Stimulated activated CD8-positive, alpha-beta memory T cell treated with anti-CD3 and anti-CD28 coated beads, Interleukin-2, amount 100 ng/mL, for 48 hours (primary cell): ENCODE measurements around the gene MED12L.

ENCODE experiments used
- DNase-seq, 2 donors: peaks; one replicate each; pipeline ENCODE4 v3.0.0-alpha.2; 2020; ENCODE audit warnings: low read depth in 2 of 2

MED12L gene

GRCh38 chr3:151460228-151460627, 374.8 kb downstream of the MED12L start:
- DNase-seq, result no peak

GRCh38 chr3:151460774-151461450, 375.4 kb downstream of the MED12L start, which contains the start of gene IGSF10:
Gene IGSF10 (minus strand): TSS chr3:151461061. CDS start chr3:151458709, 2,352 bp downstream.
- DNase-seq, result no peak

- DNase-seq, result no peak
Observed at GRCh38 chr3:151462278-151462780, 376.9 kb downstream of the MED12L start.

GRCh38 chr3:151462991-151463390, 377.5 kb downstream of the MED12L start:
- DNase-seq, result no peak

GRCh38 chr3:151467069-151467468, 381.6 kb downstream of the MED12L start:
- no peak for DNase-seq

GRCh38 chr3:151468284-151468917, 382.9 kb downstream of the MED12L start:
- DNase-seq, result no peak

- no peak for DNase-seq
Observed at GRCh38 chr3:151476344-151477018, 391.0 kb downstream of the MED12L start.

GRCh38 chr3:151477591-151478334, 392.3 kb downstream of the MED12L start:
- no peak for DNase-seq

GRCh38 chr3:151478335-151478697, 392.9 kb downstream of the MED12L start:
- no peak for DNase-seq

- DNase-seq, result no peak
Observed at GRCh38 chr3:151479452-151479851, 394.0 kb downstream of the MED12L start.

GRCh38 chr3:151480492-151480891, 395.0 kb downstream of the MED12L start:
- no peak for DNase-seq

- no peak for DNase-seq
Observed at GRCh38 chr3:151483488-151483887, 398.0 kb downstream of the MED12L start.

GRCh38 chr3:151483961-151484520, 398.6 kb downstream of the MED12L start:
- no peak for DNase-seq
